Measurements from ENCODE around the gene RLBP1.

The RLBP1 gene

DNA sequence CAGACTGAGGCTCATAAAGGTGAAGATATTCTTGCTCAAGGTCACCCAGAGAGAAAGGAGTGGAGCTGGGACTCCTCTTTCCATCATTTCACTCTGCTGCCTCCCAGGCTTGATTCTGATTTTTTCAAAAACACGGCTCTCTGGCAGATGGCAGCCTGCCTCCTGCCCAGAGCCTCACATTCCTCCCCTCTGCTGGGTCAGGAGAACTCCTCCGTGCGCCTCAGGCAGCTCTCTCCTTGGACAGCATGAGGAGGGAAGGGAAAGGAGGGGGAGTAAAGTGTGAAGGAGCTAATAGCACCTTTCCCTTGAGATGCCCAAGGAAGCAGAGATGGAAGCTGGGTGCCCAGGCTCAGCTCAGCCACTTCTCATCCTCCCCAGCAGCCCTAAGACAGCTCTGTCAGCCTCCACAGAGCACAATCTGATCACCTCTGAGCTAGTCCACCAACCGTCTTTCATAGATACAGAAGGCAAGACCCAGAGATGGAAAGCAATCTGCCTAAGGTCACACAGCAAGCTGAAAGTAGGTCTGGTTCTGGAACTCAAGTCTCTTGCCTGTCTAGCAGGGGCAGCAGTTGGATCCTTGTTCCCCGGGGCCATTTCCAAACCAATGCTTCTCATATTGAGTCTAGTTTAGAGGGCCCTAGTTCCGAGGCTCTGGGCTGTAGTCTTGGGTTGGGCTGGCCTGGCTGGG is 3.5 kb downstream of the RLBP1 start:
- no peak overlapping the region for H3K4me3 ChIP-seq (ENCODE audit: low read length)
- TF ChIP-seq, protein P1, sequence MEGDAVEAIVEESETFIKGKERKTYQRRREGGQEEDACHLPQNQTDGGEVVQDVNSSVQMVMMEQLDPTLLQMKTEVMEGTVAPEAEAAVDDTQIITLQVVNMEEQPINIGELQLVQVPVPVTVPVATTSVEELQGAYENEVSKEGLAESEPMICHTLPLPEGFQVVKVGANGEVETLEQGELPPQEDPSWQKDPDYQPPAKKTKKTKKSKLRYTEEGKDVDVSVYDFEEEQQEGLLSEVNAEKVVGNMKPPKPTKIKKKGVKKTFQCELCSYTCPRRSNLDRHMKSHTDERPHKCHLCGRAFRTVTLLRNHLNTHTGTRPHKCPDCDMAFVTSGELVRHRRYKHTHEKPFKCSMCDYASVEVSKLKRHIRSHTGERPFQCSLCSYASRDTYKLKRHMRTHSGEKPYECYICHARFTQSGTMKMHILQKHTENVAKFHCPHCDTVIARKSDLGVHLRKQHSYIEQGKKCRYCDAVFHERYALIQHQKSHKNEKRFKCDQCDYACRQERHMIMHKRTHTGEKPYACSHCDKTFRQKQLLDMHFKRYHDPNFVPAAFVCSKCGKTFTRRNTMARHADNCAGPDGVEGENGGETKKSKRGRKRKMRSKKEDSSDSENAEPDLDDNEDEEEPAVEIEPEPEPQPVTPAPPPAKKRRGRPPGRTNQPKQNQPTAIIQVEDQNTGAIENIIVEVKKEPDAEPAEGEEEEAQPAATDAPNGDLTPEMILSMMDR (conservative IDR thresholded peaks at IDR 0.05; ENCODE audit: low read length): no peak
- DNase-seq (ENCODE audit: low read depth): no peak

DNA sequence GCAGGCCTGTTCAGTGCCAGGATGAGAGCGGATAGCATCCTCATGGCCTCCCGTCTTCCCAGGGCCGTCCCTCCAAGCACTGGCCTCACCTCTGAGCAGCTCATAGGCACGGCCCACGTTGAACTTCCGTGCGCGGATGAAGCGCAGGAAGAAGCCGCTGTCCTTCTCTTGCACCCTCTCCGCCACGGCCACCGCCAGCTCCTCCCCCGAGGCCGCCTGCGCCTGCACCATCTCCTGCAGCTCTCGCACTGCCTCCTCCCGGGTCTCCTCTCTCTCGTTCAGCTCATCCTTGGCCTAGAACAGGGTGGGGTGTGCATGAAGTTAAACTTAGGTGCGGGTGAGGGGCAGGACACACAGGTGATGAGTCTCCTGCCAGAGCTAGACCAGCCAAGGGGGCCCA is 4.3 kb downstream of the RLBP1 start:
- no peak overlapping the region for H3K4me3 ChIP-seq (ENCODE audit: low read length)
- TF ChIP-seq, protein P1 (conservative IDR thresholded peaks at IDR 0.05; ENCODE audit: low read length): no peak
- no peak for DNase-seq (ENCODE audit: low read depth)

DNA sequence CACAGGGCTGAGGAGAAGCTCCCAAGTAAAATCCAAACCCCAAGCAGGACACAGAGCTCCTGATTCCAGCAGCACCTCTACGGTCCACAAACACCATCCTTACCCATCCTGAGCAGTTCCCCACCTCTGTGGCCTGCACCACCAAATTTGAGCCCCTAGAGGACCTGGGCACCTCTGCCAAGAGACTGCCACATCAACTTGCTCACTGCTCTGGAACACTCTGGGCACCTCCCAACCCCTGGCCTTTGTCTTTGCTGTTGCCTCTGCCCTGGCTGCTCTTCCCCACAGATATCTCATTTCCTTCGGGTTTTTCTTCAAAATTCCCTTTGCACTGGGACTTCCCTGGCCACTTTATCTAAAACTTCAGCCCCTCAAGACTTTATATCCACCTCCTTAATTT is 5.8 kb downstream of the RLBP1 start:
- TF ChIP-seq, protein P1 (conservative IDR thresholded peaks at IDR 0.05; ENCODE audit: low read length): no peak
- H3K4me3 ChIP-seq (ENCODE audit: low read length): no peak overlapping the region
- no peak for DNase-seq (ENCODE audit: low read depth)

DNA sequence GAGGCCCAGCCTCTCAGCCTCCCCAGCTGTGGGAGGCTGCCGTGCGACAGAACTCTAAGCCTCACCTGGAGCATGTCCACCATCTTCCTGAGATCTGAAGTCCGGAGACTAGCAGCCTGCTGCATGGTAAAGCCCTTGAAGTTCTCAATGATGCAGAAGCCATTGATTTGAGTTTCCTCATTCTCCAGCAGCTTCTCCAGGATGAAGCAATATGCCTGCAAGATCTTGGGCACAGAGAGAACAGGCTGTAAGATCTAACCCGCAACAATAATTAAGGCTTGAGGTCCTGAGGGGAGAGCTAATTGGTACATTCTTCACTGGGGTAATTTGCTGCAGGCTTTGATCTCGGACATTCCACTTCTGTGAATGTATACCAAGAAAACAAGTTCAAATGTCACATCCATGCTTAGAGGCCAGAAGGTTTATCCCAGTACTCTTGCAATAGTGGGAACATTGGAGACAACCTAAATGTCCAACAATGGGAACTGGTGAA is 9.7 kb downstream of the RLBP1 start:
- TF ChIP-seq, protein P1 (conservative IDR thresholded peaks at IDR 0.05; ENCODE audit: low read length): no peak
- no peak overlapping the region for H3K4me3 ChIP-seq (ENCODE audit: low read length)

GRCh38 chr15:89209057-89209456 is 12.3 kb downstream of the RLBP1 start:
- no peak for DNase-seq (ENCODE audit: low read depth)
- TF ChIP-seq, protein P1 (conservative IDR thresholded peaks at IDR 0.05; ENCODE audit: low read length): no peak
- H3K4me3 ChIP-seq (ENCODE audit: low read length): no peak overlapping the region

More for the DNA sequence above, 9.7 kb downstream of the RLBP1 start:
- peak; percentile 33 for DNase-seq (ENCODE audit: low read depth)

DNA sequence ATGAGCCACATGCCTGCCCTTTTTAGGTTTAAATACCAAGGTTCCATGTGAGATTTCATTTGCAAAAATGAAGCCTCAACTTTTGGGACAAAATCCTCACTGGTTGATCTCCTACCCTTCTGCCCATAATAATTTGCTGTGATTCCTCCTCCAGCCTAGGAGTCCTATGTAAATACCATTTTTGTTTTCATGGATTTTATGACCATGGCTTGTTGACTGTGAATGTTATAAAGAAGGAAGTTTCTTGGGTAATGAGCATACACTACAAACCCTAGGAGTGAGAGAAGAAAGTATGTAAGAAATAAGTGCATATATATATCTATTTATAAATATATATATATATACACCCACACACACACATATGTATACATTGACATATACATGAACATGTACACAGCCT is 13.1 kb downstream of the RLBP1 start:
- DNase-seq (ENCODE audit: low read depth): no peak
- TF ChIP-seq, protein P1 (conservative IDR thresholded peaks at IDR 0.05; ENCODE audit: low read length): no peak
- no peak overlapping the region for H3K4me3 ChIP-seq (ENCODE audit: low read length)

DNA sequence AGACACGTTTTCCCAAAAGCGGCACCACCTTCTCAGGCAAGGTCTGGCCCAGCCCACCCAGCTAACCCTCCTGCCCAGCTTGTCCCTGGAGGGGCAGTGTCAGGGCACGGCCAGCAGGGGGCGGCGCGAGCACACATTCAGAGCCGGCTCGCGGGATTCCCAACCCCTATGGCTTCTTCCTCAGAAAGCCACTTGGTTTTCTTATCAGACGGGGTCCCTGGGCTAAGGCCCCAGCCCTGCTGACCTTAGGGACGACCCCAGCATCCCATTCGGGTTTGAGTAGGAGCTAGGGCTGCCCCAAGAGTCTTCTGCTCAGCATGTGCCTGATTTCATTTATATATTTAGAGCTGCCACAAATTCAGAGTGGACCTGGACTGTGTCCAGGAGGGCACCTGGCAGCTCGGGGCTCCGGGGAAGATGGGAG is 14.5 kb downstream of the RLBP1 start:
- DNase-seq (ENCODE audit: low read depth): peak; percentile 51
- H3K4me3 ChIP-seq (ENCODE audit: low read length): peak overlapping the region; percentile 35
- TF ChIP-seq, protein P1 (conservative IDR thresholded peaks at IDR 0.05; ENCODE audit: low read length): peak; percentile 98
